Measurements from ENCODE around the gene PDE12.

DNA sequence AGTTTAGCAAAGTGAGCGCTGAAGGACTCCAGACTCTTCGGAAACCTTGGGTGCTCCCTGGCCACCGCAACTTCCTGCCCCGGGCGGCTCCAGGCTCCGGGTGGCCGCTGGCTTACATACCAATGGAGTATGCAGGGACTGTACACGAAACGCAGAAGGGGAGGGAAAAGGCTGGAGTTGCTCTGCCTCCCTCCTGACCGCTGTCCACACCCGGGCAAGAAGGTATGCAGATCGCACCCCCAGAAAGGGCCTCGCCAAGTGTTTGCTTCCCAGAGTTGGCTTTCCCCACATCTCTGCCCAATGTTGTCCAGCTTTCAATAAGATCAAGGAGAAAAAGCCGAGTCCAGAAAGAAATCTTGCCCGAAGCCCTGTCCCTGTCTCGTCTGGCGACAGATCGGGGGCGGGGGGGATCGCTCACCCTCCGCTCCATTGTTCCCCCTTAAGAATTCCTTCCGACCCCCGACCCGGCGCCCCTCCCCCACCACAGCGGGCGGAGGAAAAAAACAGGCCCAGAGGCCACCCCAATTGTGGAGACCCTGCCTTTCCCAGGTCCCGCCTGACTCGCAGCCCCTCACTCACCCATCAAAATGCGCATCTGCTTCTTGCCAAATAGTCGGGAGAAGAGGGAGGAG is 40.5 kb downstream of the PDE12 start:
- TF ChIP-seq CTCF (IDR thresholded peaks at IDR 0.05; ENCODE audit: poor library complexity) (no peak), EZH2 (IDR thresholded peaks at IDR 0.05; ENCODE audit: borderline replicate concordance) (no peak), EZH2phosphoT487 (IDR thresholded peaks at IDR 0.05; ENCODE audit: low read depth, severe bottlenecking, unreplicated experiment) (no peak)
